Large intestine (tissue), 3 donors: ENCODE data around the gene LSR. TPM values are rescaled to one million over a fixed set of nuclear protein-coding genes. Genes with fewer than 3 reads are reported as not detected.
"Not testable (repeated sequence)": the region's sequence is repeated elsewhere in the genome, so short reads cannot be mapped to it uniquely, and the experiment has no call there.

ENCODE experiments used
- DNase-seq, 2 donors: peaks; one replicate each; pipeline versions ENCODE4 v3.0.0 to v3.0.0-alpha.2; 2013
- H3K27ac ChIP-seq: one replicate; pipeline ENCODE4 v1.5.1; 2013; ENCODE audit warnings: low read length
- H3K27me3 ChIP-seq: 2 replicates; pipeline ENCODE4 v1.6.1; 2013; ENCODE audit warnings: low read length; ENCODE audit not compliant: control insufficient read depth, insufficient read depth
- H3K36me3 ChIP-seq: 2 replicates; pipeline ENCODE4 v1.6.1; 2013; ENCODE audit warnings: low read length; ENCODE audit not compliant: control insufficient read depth, insufficient read depth
- H3K4me1 ChIP-seq: one replicate; pipeline ENCODE4 v1.6.1; 2013; ENCODE audit warnings: low read length; ENCODE audit not compliant: control insufficient read depth, insufficient read depth
- H3K4me3 ChIP-seq: one replicate; pipeline ENCODE4 v1.5.1; 2013; ENCODE audit warnings: low read length
- H3K9me3 ChIP-seq: one replicate; pipeline ENCODE4 v1.6.1; 2013; ENCODE audit warnings: mild to moderate bottlenecking, low read depth, low read length, moderate library complexity; ENCODE audit not compliant: control insufficient read depth
- WGBS: methylation state at CpG from one replicate; pipeline ENCODE4 v1.1.5; 2013; ENCODE audit warnings: low lambda C conversion rate; ENCODE audit not compliant: insufficient coverage; 5-methylcytosine and 5-hydroxymethylcytosine counted together
- polyA plus RNA-seq: library from polyadenylated mRNA; unstranded; fragments of 120-200 nt; gene quantifications from one replicate; pipeline ENCODE4 v1.2.1, GENCODE V29; 2013

Gene LSR
- polyA plus RNA-seq, 1 donor: 99.1 TPM

- no peak for DNase-seq
- no peaks in the 10 kb centered on the region for H3K27me3 ChIP-seq
- no peak overlapping the region for H3K4me3 ChIP-seq
- WGBS: no CpG with 5 or more reads among the region's 28 CpGs
- no peak overlapping the region for H3K27ac ChIP-seq
- no peaks in the 10 kb centered on the region for H3K9me3 ChIP-seq
- H3K4me1 ChIP-seq: peaks cover 2% of the 10 kb centered on the region
- peaks cover 60% of the 10 kb centered on the region for H3K36me3 ChIP-seq
Measured at GRCh38 chr19:35276706-35277281, 28.0 kb downstream of the LSR start.

GRCh38 chr19:35278578-35279284, 29.9 kb downstream of the LSR start:
- Histone ChIP-seq H3K36me3 (peaks cover 41% of the 10 kb centered on the region), H3K27ac (no peak overlapping the region), H3K4me1 (no peaks in the 10 kb centered on the region), H3K4me3 (no peak overlapping the region), H3K9me3 (no peaks in the 10 kb centered on the region), H3K27me3 (peaks cover 12% of the 10 kb centered on the region)
- no peak for DNase-seq
- no CpG with 5 or more reads among the region's 45 CpGs for WGBS

- peaks cover 12% of the 10 kb centered on the region for H3K27me3 ChIP-seq
- H3K27ac ChIP-seq: no peak overlapping the region
- no peaks in the 10 kb centered on the region for H3K9me3 ChIP-seq
- no peaks in the 10 kb centered on the region for H3K4me1 ChIP-seq
- no peak for DNase-seq
- H3K36me3 ChIP-seq: peaks cover 35% of the 10 kb centered on the region
- no peak overlapping the region for H3K4me3 ChIP-seq
- no CpG with 5 or more reads among the region's 11 CpGs for WGBS
Measured at GRCh38 chr19:35279374-35279773, 30.6 kb downstream of the LSR start.

GRCh38 chr19:35279985-35280821, 31.4 kb downstream of the LSR start:
- peaks cover 12% of the 10 kb centered on the region for H3K27me3 ChIP-seq
- DNase-seq: no peak
- no peaks in the 10 kb centered on the region for H3K4me1 ChIP-seq
- WGBS: no CpG with 5 or more reads among the region's 12 CpGs
- H3K4me3 ChIP-seq: no peak overlapping the region
- peaks cover 30% of the 10 kb centered on the region for H3K36me3 ChIP-seq
- H3K9me3 ChIP-seq: no peaks in the 10 kb centered on the region
- H3K27ac ChIP-seq: no peak overlapping the region

DNA sequence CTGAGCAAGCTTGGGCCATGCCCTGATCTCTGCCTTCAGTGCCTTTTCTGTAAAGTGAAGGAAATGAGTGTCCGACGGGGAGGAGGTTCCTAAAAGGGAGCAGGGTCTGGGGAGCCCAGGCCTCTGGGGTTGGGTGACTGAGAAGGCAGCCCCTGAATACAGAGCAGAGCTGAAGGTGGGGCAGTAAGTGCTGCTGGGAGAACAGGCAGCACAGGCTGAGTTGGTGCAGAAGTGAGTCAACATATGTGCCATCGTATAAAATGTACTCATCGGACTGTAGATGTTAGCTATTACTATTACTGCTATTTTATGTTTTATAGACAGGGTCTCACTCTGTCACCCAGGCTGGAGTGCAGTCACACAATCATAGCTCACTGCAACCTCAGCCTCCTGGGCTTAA, 32.5 kb downstream of the LSR start:
- H3K4me3 ChIP-seq: no peak overlapping the region
- H3K36me3 ChIP-seq: peaks cover 23% of the 10 kb centered on the region
- no peak for DNase-seq
- no peaks in the 10 kb centered on the region for H3K4me1 ChIP-seq
- peaks cover 12% of the 10 kb centered on the region for H3K27me3 ChIP-seq
- no CpG with 5 or more reads among the region's 4 CpGs for WGBS
- no peak overlapping the region for H3K27ac ChIP-seq
- no peaks in the 10 kb centered on the region for H3K9me3 ChIP-seq

GRCh38 chr19:35284153-35285094, 35.6 kb downstream of the LSR start:
- H3K9me3 ChIP-seq: no peaks in the 10 kb centered on the region
- DNase-seq: no peak
- H3K27ac ChIP-seq: no peak overlapping the region
- peaks cover under 1% of the 10 kb centered on the region for H3K36me3 ChIP-seq
- no peak overlapping the region for H3K4me3 ChIP-seq
- peaks cover 12% of the 10 kb centered on the region for H3K27me3 ChIP-seq
- no peaks in the 10 kb centered on the region for H3K4me1 ChIP-seq
- no CpG with 5 or more reads among the region's 17 CpGs for WGBS

DNA sequence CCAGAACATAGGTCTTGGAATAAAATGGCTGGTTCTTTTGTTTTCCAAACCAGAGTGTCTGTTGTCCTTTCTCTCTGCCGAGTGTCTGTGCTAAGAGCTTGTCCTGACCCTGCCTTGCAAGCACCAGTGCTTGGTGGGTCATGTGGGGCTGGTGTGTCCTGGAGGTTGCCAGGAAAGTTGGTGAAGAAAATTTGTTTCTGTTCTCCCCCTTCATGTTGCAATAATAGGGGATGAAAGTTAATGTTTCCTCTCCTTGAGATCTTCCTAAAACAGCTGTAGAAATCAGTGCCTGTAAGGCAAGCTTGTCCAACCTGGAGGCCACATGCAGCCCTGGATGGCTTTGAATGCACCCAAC, 36.3 kb downstream of the LSR start:
- Histone ChIP-seq H3K4me3 (no peak overlapping the region), H3K27me3 (peaks cover 12% of the 10 kb centered on the region), H3K4me1 (no peaks in the 10 kb centered on the region), H3K27ac (no peak overlapping the region), H3K9me3 (no peaks in the 10 kb centered on the region), H3K36me3 (no peaks in the 10 kb centered on the region)
- DNase-seq: no peak
- 40% methylated on average over 1 of the region's 1 CpG for WGBS

- not testable (repeated sequence) for H3K4me3 ChIP-seq, H3K9me3 ChIP-seq, H3K27ac ChIP-seq, H3K36me3 ChIP-seq, H3K4me1 ChIP-seq, DNase-seq
- WGBS: 100% methylated on average over 1 of the region's 3 CpGs
- H3K27me3 ChIP-seq: peaks cover 12% of the 10 kb centered on the region
Measured at GRCh38 chr19:35285465-35285864, 36.7 kb downstream of the LSR start.

GRCh38 chr19:35286101-35286500, 37.3 kb downstream of the LSR start:
- not testable (repeated sequence) for DNase-seq, H3K9me3 ChIP-seq

GRCh38 chr19:35287713-35288112, 38.9 kb downstream of the LSR start:
- H3K36me3 ChIP-seq: no peaks in the 10 kb centered on the region
- WGBS: no CpG with 5 or more reads among the region's 10 CpGs
- no peak for DNase-seq
- H3K27ac ChIP-seq: no peak overlapping the region
- H3K4me3 ChIP-seq: no peak overlapping the region
- peaks cover 4% of the 10 kb centered on the region for H3K27me3 ChIP-seq
- no peaks in the 10 kb centered on the region for H3K9me3 ChIP-seq
- H3K4me1 ChIP-seq: no peaks in the 10 kb centered on the region

More at GRCh38 chr19:35286101-35286500, 37.3 kb downstream of the LSR start:
- not testable (repeated sequence) for H3K27ac ChIP-seq, H3K4me1 ChIP-seq, H3K36me3 ChIP-seq, H3K4me3 ChIP-seq
- H3K27me3 ChIP-seq: peaks cover 12% of the 10 kb centered on the region
- WGBS: no CpG with 5 or more reads among the region's 5 CpGs
